HepG2 (cell line): ENCODE data around the gene KCNK6. TPM values are rescaled to one million over a fixed set of nuclear protein-coding genes. Genes with fewer than 3 reads are reported as not detected.

Experiments used
- ATAC-seq: fragments of 200-7000 bp; cut with Tn5 transposase; 3 replicates; pipeline ENCODE4 v1.9.1; 2020; ENCODE audit warnings: mild to moderate bottlenecking, moderate library complexity
- BruUV-seq: library from RNA; stranded (reverse); fragments of 400-500 nt; replicated peaks from 2 replicates; lab custom pipeline; 2021; lab: Mats Ljungman, UMichigan
- CTCF ChIA-PET: fragments of 300-600 bp; formaldehyde crosslinking; extraction: SDS; loops from one replicate; lab custom pipeline; 2021; ENCODE audit warnings: low total read pairs, inconsistent platforms, low intra/inter-chr PET ratio; lab: Yijun Ruan, JAX
- POLR2A ChIA-PET: fragments of 350-600 bp; sonication (Branson Sonifier 250); formaldehyde crosslinking; loops from one replicate; lab custom pipeline; 2020; ENCODE audit warnings: antibody characterized with exemption, inconsistent platforms; lab: Yijun Ruan, JAX
- DNase-seq: peaks from one replicate; pipeline ENCODE4 v3.0.0-alpha.2; 2015; ENCODE audit warnings: low spot score
- FAIRE-seq: peaks from 3 replicates; lab custom pipeline; 2011; peaks lifted over from hg19 to GRCh38; lab: Jason Lieb, UNC
- H2AFZ ChIP-seq: one replicate; pipeline ENCODE4 v1.6.1; 2011; ENCODE audit warnings: low read length, inconsistent platforms
- H3K27ac ChIP-seq: fragments of 300-600 bp; 3 replicates; pipeline ENCODE4 v1.8.0; 2011; ENCODE audit warnings: mixed run types, mild to moderate bottlenecking, mixed read lengths, low read length, inconsistent platforms; ENCODE audit not compliant: insufficient read depth; ENCODE audit errors: extremely low read length
- H3K27me3 ChIP-seq, 2 experiments: fragments of 200-600 bp in 1 of 2; 2 replicates in 1 of 2; 3 replicates in 1 of 2; pipeline versions ENCODE4 v1.6.0 to v1.8.0; 2011; ENCODE audit warnings: low read length in 2 of 2, mild to moderate bottlenecking in 2 of 2, moderate library complexity in 2 of 2, inconsistent platforms in 1 of 2; ENCODE audit not compliant: insufficient read depth in 2 of 2, control insufficient read depth in 1 of 2
- H3K36me3 ChIP-seq, 2 experiments: fragments of 200-600 bp in 1 of 2; replicated peaks in 1 of 2; 2 replicates in 1 of 2; 3 replicates in 1 of 2; pipeline versions ENCODE4 v1.5.1 to v1.8.0; 2011; ENCODE audit warnings: low read length in 2 of 2, inconsistent platforms in 1 of 2; ENCODE audit not compliant: insufficient read depth in 2 of 2, control insufficient read depth in 1 of 2
- H3K4me1 ChIP-seq: 2 replicates; pipeline ENCODE4 v1.5.1; 2012; ENCODE audit warnings: low read length, inconsistent platforms; ENCODE audit not compliant: insufficient read depth
- H3K4me2 ChIP-seq: 2 replicates; pipeline ENCODE4 v1.6.0; 2011; ENCODE audit warnings: low read depth, low read length, inconsistent platforms
- H3K4me3 ChIP-seq, 3 experiments: fragments of 200-600 bp in 1 of 3; sonication (generic), shearing (Covaris generic) in 1 of 3; replicated peaks in 1 of 3; 2 replicates each; pipeline ENCODE4 v1.5.1; 2011 to 2016; ENCODE audit warnings: low read length in 3 of 3, inconsistent platforms in 2 of 3, low read depth in 2 of 3, mild to moderate bottlenecking in 2 of 3, control low read depth in 1 of 3, mixed read lengths in 1 of 3; ENCODE audit not compliant: insufficient read depth in 1 of 3
- H3K79me2 ChIP-seq: one replicate; pipeline ENCODE4 v1.6.1; 2011; ENCODE audit warnings: low read length, inconsistent platforms; ENCODE audit not compliant: insufficient read depth
- H3K9ac ChIP-seq: 2 replicates; pipeline ENCODE4 v1.6.0; 2011; ENCODE audit warnings: mild to moderate bottlenecking, low read depth, low read length, inconsistent platforms; ENCODE audit not compliant: insufficient read depth
- H3K9me3 ChIP-seq: 2 replicates; pipeline ENCODE4 v1.5.1; 2012; ENCODE audit warnings: mild to moderate bottlenecking, low read length
- H4K20me1 ChIP-seq: 2 replicates; pipeline ENCODE4 v1.6.0; 2011; ENCODE audit warnings: inconsistent platforms, mild to moderate bottlenecking, low read length, moderate library complexity; ENCODE audit not compliant: insufficient read depth
- CCDC6 ChIP-seq: sonication (generic); formaldehyde crosslinking; IDR thresholded peaks from 2 replicates; pipeline ENCODE4 v1.8.1; 2022; ENCODE audit warnings: mild to moderate bottlenecking, missing genetic modification reagents, moderate library complexity
- ETV6 ChIP-seq: sonication (generic); formaldehyde crosslinking; conservative IDR thresholded peaks from 2 replicates; pipeline ENCODE4 v1.4.0; 2020; ENCODE audit warnings: missing genetic modification reagents
- HDAC2 ChIP-seq: sonication (generic); formaldehyde crosslinking; IDR thresholded peaks from 2 replicates; pipeline ENCODE4 v1.4.0; 2020; ENCODE audit warnings: missing genetic modification reagents
- KDM6A ChIP-seq: IDR thresholded peaks from 2 replicates; pipeline ENCODE4 v1.6.1; 2016; ENCODE audit warnings: low read depth
- MED1 ChIP-seq: sonication (generic); formaldehyde crosslinking; IDR thresholded peaks from 2 replicates; pipeline ENCODE4 v1.4.0; 2020; ENCODE audit warnings: missing genetic modification reagents
- RNF219 ChIP-seq: sonication (generic); formaldehyde crosslinking; IDR thresholded peaks from 2 replicates; pipeline ENCODE4 v1.5.0; 2020; ENCODE audit warnings: mild to moderate bottlenecking, missing genetic modification reagents
- SNAPC2 ChIP-seq: sonication (generic); formaldehyde crosslinking; IDR thresholded peaks from 2 replicates; pipeline ENCODE4 v1.8.1; 2022; ENCODE audit warnings: mild to moderate bottlenecking, missing genetic modification reagents
- THAP11 ChIP-seq: IDR thresholded peaks from 2 replicates; pipeline ENCODE4 v1.6.1; 2016; ENCODE audit warnings: missing biosample characterization, missing genetic modification reagents
- ZNF747 ChIP-seq: sonication (generic); formaldehyde crosslinking; IDR thresholded peaks from 2 replicates; pipeline ENCODE4 v1.8.1; 2023; ENCODE audit warnings: missing genetic modification reagents, mild to moderate bottlenecking, borderline replicate concordance
- WGBS: methylation state at CpG from one replicate; pipeline ENCODE4 v1.1.6; 2017; ENCODE audit warnings: low lambda C conversion rate; 5-methylcytosine and 5-hydroxymethylcytosine counted together
- in situ Hi-C: cut with HindIII; loops from 2 replicates; pipeline ENCODE4 v1.10.0; 2017; ENCODE audit warnings: low pct_unique_long_range_greater_than_20kb; ENCODE audit not compliant: extremely low pct_ligation_motif_present
- intact Hi-C: fragments of 100-400 bp; cut with micrococcal nuclease; formaldehyde crosslinking; loops from one replicate; pipeline ENCODE4 v1.10.0; 2022; ENCODE audit not compliant: unreplicated experiment
- polyA plus RNA-seq, 8 experiments: library from polyadenylated mRNA; depleted of rRNA in 3 of 8; stranded (reverse) in 7 of 8; unstranded in 1 of 8; fragments of >200 nt; fragmentation: Illumina TruSeq in 4 of 8; extraction: Trizol in 4 of 8; gene quantifications; 2 replicates each; pipeline versions ENCODE4 v1.2.1 to v1.2.3, GENCODE V29; 2011 to 2016; ENCODE audit warnings: low read depth in 4 of 8, missing spikeins in 1 of 8, mixed read lengths in 1 of 8; ENCODE audit not compliant: insufficient read depth in 1 of 8
- total RNA-seq, 5 experiments: library from RNA; depleted of rRNA; stranded (reverse); fragments of >200 nt; fragmentation: Illumina TruSeq; extraction: Trizol; gene quantifications; 2 replicates each; pipeline ENCODE4 v1.2.3, GENCODE V29; 2016; ENCODE audit warnings: low read depth in 1 of 5
- TF ChIP-seq, protein P1 (sequence below): fragments of 450-650 bp; IDR thresholded peaks from 2 replicates; pipeline ENCODE4 v1.6.1; 2017; ENCODE audit warnings: mild to moderate bottlenecking

Gene KCNK6
- total and polyA plus RNA-seq, 2 of the 13 experiments (the other 11 are each of a cell fraction or from before 2014, with no cell fraction given): 0.03 TPM; not detected in 1

GRCh38 chr19:38333245-38333644 is 13.6 kb downstream of the KCNK6 start:
- Histone ChIP-seq H3K4me2 (no peak overlapping the region), H3K4me1 (no peaks in the 10 kb centered on the region), H4K20me1 (no peaks in the 10 kb centered on the region), H3K9ac (no peak overlapping the region), H3K27me3 (no peaks in the 10 kb centered on the region), H3K27ac (no peak overlapping the region), H2AFZ (no peak overlapping the region), H3K4me3 (no peak overlapping the region), H3K79me2 (no peaks in the 10 kb centered on the region), H3K9me3 (no peaks in the 10 kb centered on the region), H3K36me3 (no peaks in the 10 kb centered on the region)
- in situ Hi-C loops: loop anchor here (5.0 kb wide), 1 partner anchor 91 kb away; no protein-coding TSS in a partner anchor
- no peak for DNase-seq
- intact Hi-C loops: no loop called here
- TF ChIP-seq KDM6A (no peak), ZNF747 (CRISPR knock-in tag) (no peak), CCDC6 (CRISPR knock-in tag) (no peak), SNAPC2 (no peak), ETV6 (no peak), RNF219 (CRISPR knock-in tag) (no peak), HDAC2 (CRISPR knock-in tag) (no peak), MED1 (CRISPR knock-in tag) (no peak), THAP11 (CRISPR knock-in tag) (no peak)
- TF ChIP-seq, protein P1, sequence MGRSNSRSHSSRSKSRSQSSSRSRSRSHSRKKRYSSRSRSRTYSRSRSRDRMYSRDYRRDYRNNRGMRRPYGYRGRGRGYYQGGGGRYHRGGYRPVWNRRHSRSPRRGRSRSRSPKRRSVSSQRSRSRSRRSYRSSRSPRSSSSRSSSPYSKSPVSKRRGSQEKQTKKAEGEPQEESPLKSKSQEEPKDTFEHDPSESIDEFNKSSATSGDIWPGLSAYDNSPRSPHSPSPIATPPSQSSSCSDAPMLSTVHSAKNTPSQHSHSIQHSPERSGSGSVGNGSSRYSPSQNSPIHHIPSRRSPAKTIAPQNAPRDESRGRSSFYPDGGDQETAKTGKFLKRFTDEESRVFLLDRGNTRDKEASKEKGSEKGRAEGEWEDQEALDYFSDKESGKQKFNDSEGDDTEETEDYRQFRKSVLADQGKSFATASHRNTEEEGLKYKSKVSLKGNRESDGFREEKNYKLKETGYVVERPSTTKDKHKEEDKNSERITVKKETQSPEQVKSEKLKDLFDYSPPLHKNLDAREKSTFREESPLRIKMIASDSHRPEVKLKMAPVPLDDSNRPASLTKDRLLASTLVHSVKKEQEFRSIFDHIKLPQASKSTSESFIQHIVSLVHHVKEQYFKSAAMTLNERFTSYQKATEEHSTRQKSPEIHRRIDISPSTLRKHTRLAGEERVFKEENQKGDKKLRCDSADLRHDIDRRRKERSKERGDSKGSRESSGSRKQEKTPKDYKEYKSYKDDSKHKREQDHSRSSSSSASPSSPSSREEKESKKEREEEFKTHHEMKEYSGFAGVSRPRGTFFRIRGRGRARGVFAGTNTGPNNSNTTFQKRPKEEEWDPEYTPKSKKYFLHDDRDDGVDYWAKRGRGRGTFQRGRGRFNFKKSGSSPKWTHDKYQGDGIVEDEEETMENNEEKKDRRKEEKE: no peak
- no peak for ATAC-seq
- POLR2A ChIA-PET: no interaction called here
- no peak for FAIRE-seq
- BruUV-seq: no TSS peak
- CTCF ChIA-PET: interaction anchor here (3.5 to 4.0 kb wide), 2 partner anchors 88 to 99 kb away, joined by 27 to 62 read pairs; no protein-coding TSS in a partner anchor
- 62% methylated on average over 9 of the region's 9 CpGs for whole genome bisulfite sequencing
